Activated naive CD8-positive, alpha-beta T cell (primary cell): Measurements from ENCODE around the gene ABAT.

Source experiments
- H3K27ac Mint-ChIP-seq: one replicate; pipeline ENCODE4 v1.8.0; 2021; ENCODE audit warnings: mixed read lengths
- H3K27me3 Mint-ChIP-seq: one replicate; pipeline ENCODE4 v1.8.0; 2021; ENCODE audit warnings: mixed read lengths
- H3K36me3 Mint-ChIP-seq: one replicate; pipeline ENCODE4 v1.8.0; 2021; ENCODE audit warnings: mixed read lengths
- H3K4me1 Mint-ChIP-seq: one replicate; pipeline ENCODE4 v1.8.0; 2021; ENCODE audit warnings: low read depth, mixed read lengths
- H3K4me3 Mint-ChIP-seq: one replicate; pipeline ENCODE4 v1.8.0; 2021; ENCODE audit warnings: mild to moderate bottlenecking, mixed read lengths
- H3K9me3 Mint-ChIP-seq: one replicate; pipeline ENCODE4 v1.8.0; 2021; ENCODE audit warnings: low read depth, mixed read lengths

The ABAT gene

GRCh38 chr16:8753416-8754054, 79.1 kb downstream of the ABAT start:
- Mint-ChIP-seq H3K4me3 (no peak overlapping the region), H3K9me3 (no peaks in the 10 kb centered on the region), H3K27me3 (no peaks in the 10 kb centered on the region), H3K4me1 (no peaks in the 10 kb centered on the region), H3K36me3 (peaks cover 7% of the 10 kb centered on the region), H3K27ac (no peak overlapping the region)

DNA sequence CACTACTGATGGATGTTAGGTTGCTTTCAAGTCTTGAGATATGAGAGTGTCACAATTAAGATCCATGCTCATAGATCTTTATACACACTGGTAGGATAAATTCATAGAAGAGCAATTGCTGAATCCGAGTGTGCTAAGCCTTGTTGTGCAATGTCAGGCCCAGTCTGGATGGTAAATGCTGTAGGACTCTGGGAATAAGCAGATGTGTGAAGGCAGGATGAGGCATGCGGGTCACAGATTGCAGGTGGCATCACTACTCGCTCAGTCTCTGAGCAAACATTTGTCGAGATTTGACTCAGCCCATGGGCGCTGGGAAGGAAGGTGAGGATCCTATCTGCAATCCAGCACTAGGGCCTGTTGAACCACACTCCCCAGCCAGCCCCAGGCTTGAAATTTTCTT, 82.3 kb downstream of the ABAT start:
- Mint-ChIP-seq H3K9me3 (no peaks in the 10 kb centered on the region), H3K4me3 (no peak overlapping the region), H3K27ac (no peak overlapping the region), H3K36me3 (peaks cover 5% of the 10 kb centered on the region), H3K27me3 (no peaks in the 10 kb centered on the region), H3K4me1 (no peaks in the 10 kb centered on the region)

- Mint-ChIP-seq H3K4me1 (no peaks in the 10 kb centered on the region), H3K36me3 (peaks cover 8% of the 10 kb centered on the region), H3K4me3 (no peak overlapping the region), H3K27me3 (no peaks in the 10 kb centered on the region), H3K27ac (no peak overlapping the region), H3K9me3 (no peaks in the 10 kb centered on the region)
Measured at GRCh38 chr16:8758022-8758421, 83.6 kb downstream of the ABAT start.

GRCh38 chr16:8760021-8760420, 85.6 kb downstream of the ABAT start:
- Mint-ChIP-seq H3K9me3 (no peaks in the 10 kb centered on the region), H3K27me3 (no peaks in the 10 kb centered on the region), H3K4me3 (no peak overlapping the region), H3K4me1 (no peaks in the 10 kb centered on the region), H3K27ac (no peak overlapping the region), H3K36me3 (peaks cover 5% of the 10 kb centered on the region)

DNA sequence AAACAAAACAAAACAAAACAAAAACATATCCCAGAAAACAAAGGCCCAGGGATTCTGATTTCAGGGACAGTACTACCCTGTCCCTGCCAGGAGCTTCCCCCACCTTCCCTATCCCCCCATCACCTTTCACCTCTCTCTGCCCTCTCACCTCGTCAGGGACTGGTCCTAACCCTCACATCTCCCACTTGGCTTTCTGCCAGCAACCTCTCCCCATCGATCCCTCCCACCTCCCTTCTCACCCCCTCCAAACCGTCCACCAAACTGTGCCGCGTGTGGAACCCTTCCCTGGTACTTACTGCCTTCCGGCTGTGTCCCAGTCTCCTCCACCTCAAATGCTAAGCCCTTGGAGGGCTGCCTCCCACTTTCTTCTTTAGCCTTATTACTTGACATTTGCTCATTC, 86.7 kb downstream of the ABAT start:
- no peaks in the 10 kb centered on the region for H3K4me1 Mint-ChIP-seq
- H3K9me3 Mint-ChIP-seq: no peaks in the 10 kb centered on the region
- H3K4me3 Mint-ChIP-seq: no peak overlapping the region
- no peaks in the 10 kb centered on the region for H3K27me3 Mint-ChIP-seq
- peaks cover 5% of the 10 kb centered on the region for H3K36me3 Mint-ChIP-seq
- no peak overlapping the region for H3K27ac Mint-ChIP-seq

DNA sequence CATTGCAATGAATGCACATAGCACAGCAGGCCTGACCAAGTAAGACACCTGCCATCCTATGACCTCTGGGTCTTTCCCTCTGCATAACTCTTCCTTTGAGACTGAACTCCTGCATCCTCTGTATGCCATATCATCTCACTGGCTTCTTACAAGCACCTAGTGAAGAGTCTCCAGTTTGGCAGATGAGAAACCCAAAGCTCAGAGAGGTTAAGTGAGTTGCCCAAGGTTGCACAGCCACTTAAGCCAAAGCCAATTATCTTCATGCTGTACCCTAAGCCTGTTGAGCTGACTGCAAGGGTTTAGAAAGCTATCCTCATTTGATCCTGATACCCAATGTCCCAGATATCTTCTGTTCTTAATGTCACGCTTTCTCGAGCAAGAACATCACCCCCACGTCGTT, 87.8 kb downstream of the ABAT start:
- Mint-ChIP-seq H3K4me3 (no peak overlapping the region), H3K27me3 (no peaks in the 10 kb centered on the region), H3K27ac (no peak overlapping the region), H3K9me3 (no peaks in the 10 kb centered on the region), H3K4me1 (no peaks in the 10 kb centered on the region), H3K36me3 (peaks cover 5% of the 10 kb centered on the region)

GRCh38 chr16:8763083-8763482, 88.7 kb downstream of the ABAT start:
- Mint-ChIP-seq H3K9me3 (no peaks in the 10 kb centered on the region), H3K27me3 (no peaks in the 10 kb centered on the region), H3K27ac (no peak overlapping the region), H3K4me1 (no peaks in the 10 kb centered on the region), H3K36me3 (peaks cover 7% of the 10 kb centered on the region), H3K4me3 (no peak overlapping the region)

GRCh38 chr16:8763899-8764298, 89.5 kb downstream of the ABAT start:
- H3K36me3 Mint-ChIP-seq: peaks cover 5% of the 10 kb centered on the region
- H3K4me3 Mint-ChIP-seq: no peak overlapping the region
- no peaks in the 10 kb centered on the region for H3K9me3 Mint-ChIP-seq
- H3K4me1 Mint-ChIP-seq: no peaks in the 10 kb centered on the region
- H3K27ac Mint-ChIP-seq: no peak overlapping the region
- H3K27me3 Mint-ChIP-seq: no peaks in the 10 kb centered on the region

GRCh38 chr16:8764525-8765250, 90.3 kb downstream of the ABAT start:
- Mint-ChIP-seq H3K27me3 (no peaks in the 10 kb centered on the region), H3K36me3 (peaks cover 5% of the 10 kb centered on the region), H3K4me1 (no peaks in the 10 kb centered on the region), H3K4me3 (no peak overlapping the region), H3K27ac (no peak overlapping the region), H3K9me3 (no peaks in the 10 kb centered on the region)

- Mint-ChIP-seq H3K4me3 (no peak overlapping the region), H3K27ac (no peak overlapping the region), H3K36me3 (peaks cover 3% of the 10 kb centered on the region)
Measured at GRCh38 chr16:8767176-8767575, 92.8 kb downstream of the ABAT start.

DNA sequence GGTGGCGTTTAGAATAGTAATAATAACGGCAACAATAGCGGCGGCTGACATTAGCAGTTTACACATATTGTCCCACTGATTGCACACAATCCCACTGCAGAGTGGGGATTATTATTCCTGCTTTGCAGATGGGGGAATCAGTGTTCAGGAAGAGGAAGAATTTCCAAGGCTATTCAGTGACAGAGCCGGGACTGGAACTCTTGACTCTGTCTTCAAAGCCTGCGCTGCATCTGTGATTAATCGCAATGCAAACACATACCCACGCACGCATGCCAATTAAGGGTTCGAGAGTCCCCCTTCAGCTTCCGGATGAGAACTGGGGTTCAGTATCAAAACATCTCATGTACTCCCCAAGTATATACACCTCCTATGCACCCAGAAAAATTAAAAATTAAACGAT, 93.9 kb downstream of the ABAT start:
- no peaks in the 10 kb centered on the region for H3K9me3 Mint-ChIP-seq
- no peak overlapping the region for H3K27ac Mint-ChIP-seq
- H3K27me3 Mint-ChIP-seq: no peaks in the 10 kb centered on the region
- no peaks in the 10 kb centered on the region for H3K4me1 Mint-ChIP-seq
- H3K36me3 Mint-ChIP-seq: peaks cover 7% of the 10 kb centered on the region
- no peak overlapping the region for H3K4me3 Mint-ChIP-seq

More at GRCh38 chr16:8767176-8767575, 92.8 kb downstream of the ABAT start:
- Mint-ChIP-seq H3K9me3 (no peaks in the 10 kb centered on the region), H3K27me3 (no peaks in the 10 kb centered on the region), H3K4me1 (no peaks in the 10 kb centered on the region)

DNA sequence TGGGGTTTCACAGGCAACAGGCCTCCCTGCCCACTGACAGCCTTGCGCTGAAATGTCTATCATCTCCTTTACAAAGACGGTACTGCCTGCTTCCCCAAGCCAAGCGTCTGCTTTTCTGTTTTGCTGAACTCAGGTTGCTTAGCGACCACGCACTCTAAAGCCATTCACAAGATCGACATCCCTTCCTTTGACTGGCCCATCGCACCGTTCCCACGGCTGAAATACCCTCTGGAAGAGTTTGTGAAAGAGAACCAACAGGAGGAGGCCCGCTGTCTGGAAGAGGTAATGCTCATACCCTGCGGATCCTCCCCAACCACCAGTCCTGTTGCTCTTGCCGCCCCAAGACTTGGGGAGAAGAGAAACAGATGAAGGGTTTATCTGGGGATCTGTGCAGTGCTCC, 94.3 kb downstream of the ABAT start:
- Mint-ChIP-seq H3K27ac (no peak overlapping the region), H3K4me1 (no peaks in the 10 kb centered on the region), H3K36me3 (peaks cover 7% of the 10 kb centered on the region), H3K27me3 (no peaks in the 10 kb centered on the region), H3K9me3 (no peaks in the 10 kb centered on the region), H3K4me3 (no peak overlapping the region)

GRCh38 chr16:8773537-8773936, 99.1 kb downstream of the ABAT start:
- H3K4me1 Mint-ChIP-seq: no peaks in the 10 kb centered on the region
- H3K4me3 Mint-ChIP-seq: no peak overlapping the region
- peaks cover 14% of the 10 kb centered on the region for H3K36me3 Mint-ChIP-seq
- no peaks in the 10 kb centered on the region for H3K27me3 Mint-ChIP-seq
- no peak overlapping the region for H3K27ac Mint-ChIP-seq
- H3K9me3 Mint-ChIP-seq: no peaks in the 10 kb centered on the region

GRCh38 chr16:8774208-8774607, 99.8 kb downstream of the ABAT start:
- Mint-ChIP-seq H3K27ac (no peak overlapping the region), H3K4me3 (no peak overlapping the region), H3K4me1 (no peaks in the 10 kb centered on the region), H3K36me3 (peaks cover 14% of the 10 kb centered on the region), H3K9me3 (no peaks in the 10 kb centered on the region), H3K27me3 (no peaks in the 10 kb centered on the region)

DNA sequence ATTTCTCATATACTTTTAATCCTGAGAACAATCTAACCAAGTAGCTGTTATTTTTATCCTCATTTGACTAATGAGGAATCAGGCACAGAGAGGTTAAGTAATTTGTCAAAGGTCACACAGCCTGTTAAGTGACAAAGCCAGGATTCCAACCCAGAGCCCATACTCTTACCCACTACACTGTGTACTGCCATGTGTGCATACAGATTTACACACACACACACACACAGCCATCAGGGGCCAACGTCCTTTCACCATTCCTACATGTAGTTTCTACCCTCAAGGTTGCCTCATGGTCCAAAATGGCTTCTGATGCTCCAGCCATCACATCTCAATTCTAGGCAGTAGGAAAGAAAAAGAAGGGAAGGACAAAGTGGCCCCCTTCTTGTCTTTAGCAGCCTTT, 100.9 kb downstream of the ABAT start:
- Mint-ChIP-seq H3K27ac (no peak overlapping the region), H3K9me3 (no peaks in the 10 kb centered on the region), H3K36me3 (peaks cover 20% of the 10 kb centered on the region), H3K27me3 (no peaks in the 10 kb centered on the region), H3K4me1 (no peaks in the 10 kb centered on the region), H3K4me3 (no peak overlapping the region)

DNA sequence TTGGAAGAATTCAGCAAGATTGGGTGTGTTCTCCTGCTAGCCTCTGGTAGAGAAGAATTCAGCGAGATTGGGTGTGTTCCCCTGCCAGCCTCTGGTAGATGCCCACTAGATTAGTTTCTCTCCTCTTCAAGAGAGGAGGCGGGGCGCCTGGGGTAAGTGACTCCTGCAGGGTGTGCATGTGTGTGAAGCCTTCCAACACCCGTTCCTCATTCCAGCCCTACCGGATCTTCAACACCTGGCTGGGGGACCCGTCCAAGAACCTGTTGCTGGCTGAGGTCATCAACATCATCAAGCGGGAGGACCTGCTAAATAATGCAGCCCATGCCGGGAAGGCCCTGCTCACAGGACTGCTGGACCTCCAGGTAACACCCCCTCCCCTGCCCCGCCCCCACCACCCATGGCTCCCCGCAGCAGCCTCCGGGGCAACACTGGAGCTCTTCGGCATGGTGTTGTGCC, 101.7 kb downstream of the ABAT start:
- no peaks in the 10 kb centered on the region for H3K9me3 Mint-ChIP-seq
- no peak overlapping the region for H3K27ac Mint-ChIP-seq
- H3K27me3 Mint-ChIP-seq: no peaks in the 10 kb centered on the region
- no peaks in the 10 kb centered on the region for H3K4me1 Mint-ChIP-seq
- H3K36me3 Mint-ChIP-seq: peaks cover 20% of the 10 kb centered on the region
- no peak overlapping the region for H3K4me3 Mint-ChIP-seq
